ENCODE results near the gene PRMT1. TPM values are rescaled to one million over a fixed set of nuclear protein-coding genes. Genes with fewer than 3 reads are reported as not detected.
A peak's percentile ranks its signal among the peaks of the same experiment; 100 is the strongest.

The PRMT1 gene
- total RNA-seq, 1 experiment from 2014 or later, result 505 TPM

- no peaks in the 10 kb centered on the region for H3K79me1 ChIP-seq (ENCODE audit: insufficient read depth, low read depth, low read length, poor library complexity, severe bottlenecking)
- H3K4me2 ChIP-seq (ENCODE audit: insufficient read depth, insufficient read length, low read length), result no peak overlapping the region
- H3K9ac ChIP-seq (ENCODE audit: extremely low read depth, insufficient read length, low read length), result no peak overlapping the region
- no peak overlapping the region for H4K5ac ChIP-seq (ENCODE audit: insufficient read length, low read depth, low read length)
- no peaks in the 10 kb centered on the region for H3K4me1 ChIP-seq (ENCODE audit: insufficient read depth, low read length)
- no peak overlapping the region for H3K14ac ChIP-seq (ENCODE audit: insufficient read depth, low read length)
- no peak overlapping the region for H2BK20ac ChIP-seq (ENCODE audit: low read depth, low read length, poor library complexity, severe bottlenecking)
- no peak overlapping the region for H3K27ac ChIP-seq (ENCODE audit: insufficient read length, low read depth, low read length)
- H3K27me3 ChIP-seq (ENCODE audit: insufficient read depth, low read length), result no peaks in the 10 kb centered on the region
- no peak overlapping the region for H2BK15ac ChIP-seq (ENCODE audit: low read depth, low read length)
- no peak for DNase-seq
- no peak overlapping the region for H3T11ph ChIP-seq (ENCODE audit: low read length)
- WGBS (ENCODE audit: extremely low coverage, insufficient read length, low lambda C conversion rate), result no CpG with 5 or more reads among the region's 9 CpGs
- peaks cover 2% of the 10 kb centered on the region for H4K20me1 ChIP-seq (ENCODE audit: control insufficient read depth, insufficient read depth, insufficient read length)
- Mint-ChIP-seq H3K27ac (peak overlapping the region in 2 of 3 experiments; percentile 10 to 44; a peak in 4 of 7 replicates), H3K4me1 (peaks cover 16 to 18% of the 10 kb centered on the region in 2 experiments), H3K27me3 (ENCODE audit: low read depth) (peaks cover 10% of the 10 kb centered on the region), H3K9me3 (no peaks in the 10 kb centered on the region), H3K36me3 (ENCODE audit: insufficient read depth in 1 of 3, low read depth in 3 of 3) (peaks cover 9 to 29% (median 23%) of the 10 kb centered on the region in 3 experiments), H3K4me3 (no peak overlapping the region; a peak in 1 of 5 replicates)
- no peak overlapping the region for H3K4ac ChIP-seq (ENCODE audit: low read depth, low read length)
- no peak overlapping the region for H2BK12ac ChIP-seq (ENCODE audit: insufficient read length, low read depth, low read length)
- no peaks in the 10 kb centered on the region for H3K9me3 ChIP-seq (ENCODE audit: control insufficient read depth, low read depth, low read length)
- no peak overlapping the region for H2BK5ac ChIP-seq (ENCODE audit: insufficient read length, low read length)
- H2BK120ac ChIP-seq (ENCODE audit: low read depth, low read length, poor library complexity, severe bottlenecking), result no peak overlapping the region
- no peak overlapping the region for H4K8ac ChIP-seq (replicated peaks; ENCODE audit: insufficient read length, low read depth, low read length)
- no peaks in the 10 kb centered on the region for H3K23me2 ChIP-seq (ENCODE audit: insufficient read length, low read depth, low read length, poor library complexity, severe bottlenecking)
- H2AK5ac ChIP-seq (ENCODE audit: insufficient read length, low read length), result no peak overlapping the region
- no peak for TF ChIP-seq CTCF (conservative IDR thresholded peaks at IDR 0.05)
- no peak overlapping the region for H4K91ac ChIP-seq (ENCODE audit: insufficient read length, low read depth, low read length)
- H2AFZ ChIP-seq (ENCODE audit: low read length), result no peak overlapping the region
- no peaks in the 10 kb centered on the region for H3K79me2 ChIP-seq (ENCODE audit: insufficient read depth, low read length)
- no peak overlapping the region for H3K18ac ChIP-seq (ENCODE audit: insufficient read length, low read depth, low read length)
- H3K56ac ChIP-seq (ENCODE audit: insufficient read length, low read depth, low read length), result no peak overlapping the region
- H3K23ac ChIP-seq (ENCODE audit: insufficient read length, low read depth, low read length), result no peak overlapping the region
Observed at GRCh38 chr19:49631014-49631588, 46.0 kb upstream of the PRMT1 start.

Data from H9 (cell line).